ENCODE data around the gene SLC22A2.

GRCh38 chr6:160301339-160301738, 42.7 kb upstream of the SLC22A2 start:
- TF ChIP-seq POLR2AphosphoS5 (IDR thresholded peaks at IDR 0.05; ENCODE audit: low read depth, low read length): no peak
- TF ChIP-seq TAF1 (IDR thresholded peaks at IDR 0.05; ENCODE audit: borderline replicate concordance, insufficient read depth, low read length): no peak
- TF ChIP-seq SIN3A (IDR thresholded peaks at IDR 0.05; ENCODE audit: borderline replicate concordance, insufficient read depth, low read length): no peak
